GF-D8 (cell line): ENCODE results near the gene ITPK1.

Source experiments
- DNase-seq: peaks from one replicate; lab custom pipeline; 2025; lab: John Stamatoyannopoulos, UW

Gene ITPK1

GRCh38 chr14:93028724-93029076 is 87.0 kb downstream of the ITPK1 start:
- no peak for DNase-seq

GRCh38 chr14:93027810-93028723 is 87.7 kb downstream of the ITPK1 start:
- DNase-seq = no peak

- DNase-seq = no peak
Observed at GRCh38 chr14:93026339-93026738, 89.4 kb downstream of the ITPK1 start.

GRCh38 chr14:93025055-93025454 is 90.7 kb downstream of the ITPK1 start:
- no peak for DNase-seq

- no peak for DNase-seq
Observed at GRCh38 chr14:93024493-93024892, 91.2 kb downstream of the ITPK1 start.

- no peak for DNase-seq
Observed at GRCh38 chr14:93023802-93024434, 91.8 kb downstream of the ITPK1 start.

- no peak for DNase-seq
Observed at GRCh38 chr14:93023039-93023438, 92.7 kb downstream of the ITPK1 start.

GRCh38 chr14:93019970-93020369 is 95.8 kb downstream of the ITPK1 start:
- DNase-seq = no peak

GRCh38 chr14:93019367-93019843 is 96.3 kb downstream of the ITPK1 start:
- DNase-seq = no peak

- DNase-seq = no peak
Observed at GRCh38 chr14:93018366-93018765, 97.4 kb downstream of the ITPK1 start.

GRCh38 chr14:93017898-93018297 is 97.8 kb downstream of the ITPK1 start:
- no peak for DNase-seq

GRCh38 chr14:93017301-93017797 is 98.4 kb downstream of the ITPK1 start:
- no peak for DNase-seq

- no peak for DNase-seq
Observed at GRCh38 chr14:93016275-93016845, 99.4 kb downstream of the ITPK1 start.

- no peak for DNase-seq
Observed at GRCh38 chr14:93015505-93015904, 100.2 kb downstream of the ITPK1 start.

GRCh38 chr14:93015064-93015463 is 100.7 kb downstream of the ITPK1 start:
- no peak for DNase-seq

- DNase-seq = no peak
Observed at GRCh38 chr14:93014058-93015023, 101.4 kb downstream of the ITPK1 start.

- no peak for DNase-seq
Observed at GRCh38 chr14:93012951-93013719, 102.6 kb downstream of the ITPK1 start.

- DNase-seq = no peak
Observed at GRCh38 chr14:93012506-93012905, 103.2 kb downstream of the ITPK1 start.

- no peak for DNase-seq
Observed at GRCh38 chr14:93011650-93012325, 103.9 kb downstream of the ITPK1 start.

- no peak for DNase-seq
Observed at GRCh38 chr14:93011141-93011529, 104.6 kb downstream of the ITPK1 start.
